Activated CD4-positive, alpha-beta memory T cell treated with anti-CD3 and anti-CD28 coated beads for 36 hours (primary cell): ENCODE data around the gene MTA1. TPM values are rescaled to one million over a fixed set of nuclear protein-coding genes. Genes with fewer than 3 reads are reported as not detected.

Source experiments
- CTCF ChIA-PET: fragments of 350-600 bp; sonication (Branson Sonifier 250); formaldehyde crosslinking; loops from one replicate; lab custom pipeline; 2021; ENCODE audit warnings: antibody characterized with exemption, inconsistent platforms; lab: Charles Lee
- POLR2A ChIA-PET: fragments of 350-600 bp; sonication (Branson Sonifier 250); formaldehyde crosslinking; loops from one replicate; lab custom pipeline; 2021; ENCODE audit warnings: antibody characterized with exemption; lab: Charles Lee
- DNase-seq: peaks from one replicate; pipeline ENCODE4 v3.0.0-alpha.2; 2020
- H3K27ac Mint-ChIP-seq: one replicate; pipeline ENCODE4 v1.8.0; 2021; ENCODE audit warnings: mixed read lengths
- H3K27me3 Mint-ChIP-seq: one replicate; pipeline ENCODE4 v1.8.0; 2021; ENCODE audit warnings: mixed read lengths
- H3K36me3 Mint-ChIP-seq: one replicate; pipeline ENCODE4 v1.8.0; 2021; ENCODE audit warnings: mixed read lengths
- H3K4me1 Mint-ChIP-seq: one replicate; pipeline ENCODE4 v1.8.0; 2021; ENCODE audit warnings: low read depth, mixed read lengths
- H3K4me3 Mint-ChIP-seq: one replicate; pipeline ENCODE4 v1.8.0; 2021; ENCODE audit warnings: mild to moderate bottlenecking, mixed read lengths
- H3K9me3 Mint-ChIP-seq: one replicate; pipeline ENCODE4 v1.8.0; 2021; ENCODE audit warnings: mixed read lengths
- intact Hi-C: fragments of 100-400 bp; cut with micrococcal nuclease; formaldehyde crosslinking; loops from one replicate; pipeline ENCODE4 v1.15.1; 2023
- total RNA-seq, 2 experiments: library from RNA; stranded (reverse); gene quantifications; one replicate each; pipeline ENCODE4 v1.2.3, GENCODE V29; 2021

Gene MTA1
- total RNA-seq, 2 experiments from 2014 or later: 107 to 109 TPM

GRCh38 chr14:105498430-105499255 is 79.0 kb downstream of the MTA1 start:
- CTCF ChIA-PET: no interaction called here
- intact Hi-C loops: no loop called here
- POLR2A ChIA-PET: no interaction called here
- no peaks in the 10 kb centered on the region for H3K27me3 Mint-ChIP-seq
- no peaks in the 10 kb centered on the region for H3K4me1 Mint-ChIP-seq
- no peak for DNase-seq
- no peaks in the 10 kb centered on the region for H3K9me3 Mint-ChIP-seq
- H3K4me3 Mint-ChIP-seq: no peak overlapping the region
- H3K36me3 Mint-ChIP-seq: no peaks in the 10 kb centered on the region
- no peak overlapping the region for H3K27ac Mint-ChIP-seq

GRCh38 chr14:105499256-105500035 is 79.8 kb downstream of the MTA1 start:
- ChIA-PET CTCF (no interaction called here), POLR2A (no interaction called here)
- Mint-ChIP-seq H3K4me1 (no peaks in the 10 kb centered on the region), H3K27me3 (no peaks in the 10 kb centered on the region), H3K9me3 (no peaks in the 10 kb centered on the region), H3K36me3 (no peaks in the 10 kb centered on the region), H3K27ac (no peak overlapping the region), H3K4me3 (no peak overlapping the region)
- no peak for DNase-seq
- intact Hi-C loops: no loop called here

GRCh38 chr14:105500036-105500725 is 80.6 kb downstream of the MTA1 start:
- DNase-seq: no peak
- ChIA-PET POLR2A (no interaction called here), CTCF (no interaction called here)
- Mint-ChIP-seq H3K27ac (no peak overlapping the region), H3K9me3 (no peaks in the 10 kb centered on the region), H3K4me1 (no peaks in the 10 kb centered on the region), H3K4me3 (no peak overlapping the region), H3K27me3 (no peaks in the 10 kb centered on the region), H3K36me3 (no peaks in the 10 kb centered on the region)
- intact Hi-C loops: no loop called here

GRCh38 chr14:105500726-105501101 is 81.1 kb downstream of the MTA1 start:
- intact Hi-C loops: no loop called here
- ChIA-PET CTCF (interaction anchor here (1.4 kb wide), 1 partner anchor 9 kb away, joined by 3 read pairs; no protein-coding TSS in a partner anchor), POLR2A (no interaction called here)
- no peak overlapping the region for H3K27ac Mint-ChIP-seq
- no peaks in the 10 kb centered on the region for H3K4me1 Mint-ChIP-seq
- no peaks in the 10 kb centered on the region for H3K9me3 Mint-ChIP-seq
- no peaks in the 10 kb centered on the region for H3K27me3 Mint-ChIP-seq
- no peak overlapping the region for H3K4me3 Mint-ChIP-seq
- no peaks in the 10 kb centered on the region for H3K36me3 Mint-ChIP-seq
- no peak for DNase-seq

- intact Hi-C loops: no loop called here
- Mint-ChIP-seq H3K27ac (no peak overlapping the region), H3K9me3 (no peaks in the 10 kb centered on the region), H3K4me3 (no peak overlapping the region), H3K36me3 (no peaks in the 10 kb centered on the region), H3K27me3 (no peaks in the 10 kb centered on the region), H3K4me1 (no peaks in the 10 kb centered on the region)
- DNase-seq: no peak
- ChIA-PET CTCF (interaction anchor here (1.4 kb wide), 1 partner anchor 10 kb away, joined by 3 read pairs; no protein-coding TSS in a partner anchor), POLR2A (interaction anchor here (0.8 kb wide), 1 partner anchor 10 kb away, joined by 3 read pairs; no protein-coding TSS in a partner anchor)
Measured at GRCh38 chr14:105501504-105502291, 82.1 kb downstream of the MTA1 start.

- H3K4me1 Mint-ChIP-seq: no peaks in the 10 kb centered on the region
- no peak overlapping the region for H3K27ac Mint-ChIP-seq
- no peak for DNase-seq
- intact Hi-C loops: no loop called here
- no peaks in the 10 kb centered on the region for H3K9me3 Mint-ChIP-seq
- POLR2A ChIA-PET: no interaction called here
- no peaks in the 10 kb centered on the region for H3K36me3 Mint-ChIP-seq
- H3K4me3 Mint-ChIP-seq: no peak overlapping the region
- H3K27me3 Mint-ChIP-seq: peaks cover 2% of the 10 kb centered on the region
- CTCF ChIA-PET: no interaction called here
Measured at GRCh38 chr14:105502446-105503295, 83.0 kb downstream of the MTA1 start.

GRCh38 chr14:105503296-105503640 is 83.6 kb downstream of the MTA1 start:
- no peaks in the 10 kb centered on the region for H3K9me3 Mint-ChIP-seq
- intact Hi-C loops: no loop called here
- H3K4me1 Mint-ChIP-seq: no peaks in the 10 kb centered on the region
- no peak overlapping the region for H3K27ac Mint-ChIP-seq
- POLR2A ChIA-PET: no interaction called here
- DNase-seq: no peak
- H3K4me3 Mint-ChIP-seq: no peak overlapping the region
- peaks cover 6% of the 10 kb centered on the region for H3K27me3 Mint-ChIP-seq
- H3K36me3 Mint-ChIP-seq: no peaks in the 10 kb centered on the region
- CTCF ChIA-PET: no interaction called here

- Mint-ChIP-seq H3K27ac (no peak overlapping the region), H3K4me1 (no peaks in the 10 kb centered on the region), H3K9me3 (no peaks in the 10 kb centered on the region), H3K36me3 (no peaks in the 10 kb centered on the region), H3K27me3 (peaks cover 11% of the 10 kb centered on the region), H3K4me3 (no peak overlapping the region)
- POLR2A ChIA-PET: no interaction called here
- CTCF ChIA-PET: no interaction called here
- intact Hi-C loops: no loop called here
- no peak for DNase-seq
Measured at GRCh38 chr14:105503935-105504692, 84.5 kb downstream of the MTA1 start.

- ChIA-PET CTCF (no interaction called here), POLR2A (no interaction called here)
- H3K36me3 Mint-ChIP-seq: no peaks in the 10 kb centered on the region
- H3K27ac Mint-ChIP-seq: no peak overlapping the region
- intact Hi-C loops: no loop called here
- H3K27me3 Mint-ChIP-seq: peaks cover 11% of the 10 kb centered on the region
- H3K9me3 Mint-ChIP-seq: no peaks in the 10 kb centered on the region
- no peak for DNase-seq
- H3K4me1 Mint-ChIP-seq: no peaks in the 10 kb centered on the region
- H3K4me3 Mint-ChIP-seq: no peak overlapping the region
Measured at GRCh38 chr14:105505101-105505500, 85.5 kb downstream of the MTA1 start.

- no peaks in the 10 kb centered on the region for H3K36me3 Mint-ChIP-seq
- peaks cover 22% of the 10 kb centered on the region for H3K27me3 Mint-ChIP-seq
- H3K4me3 Mint-ChIP-seq: no peak overlapping the region
- H3K4me1 Mint-ChIP-seq: no peaks in the 10 kb centered on the region
- DNase-seq: no peak
- POLR2A ChIA-PET: interaction anchor here (0.6 to 0.8 kb wide), 3 partner anchors 15 to 107 kb away, joined by 3 to 4 read pairs (median 4); no protein-coding TSS in a partner anchor
- H3K9me3 Mint-ChIP-seq: no peaks in the 10 kb centered on the region
- CTCF ChIA-PET: interaction anchor here (0.6 to 1.5 kb wide), 5 partner anchors 17 to 309 kb away, joined by 3 to 6 read pairs (median 3); no protein-coding TSS in a partner anchor
- no peak overlapping the region for H3K27ac Mint-ChIP-seq
- intact Hi-C loops: no loop called here
Measured at GRCh38 chr14:105507247-105507646, 87.6 kb downstream of the MTA1 start.
